GM12891 (cell line): ENCODE results near the gene LIPC. TPM values are rescaled to one million over a fixed set of nuclear protein-coding genes. Genes with fewer than 3 reads are reported as not detected.

ENCODE experiments used
- DNase-seq: peaks from one replicate; pipeline ENCODE4 v3.0.0; 2011; ENCODE audit warnings: low spot score; ENCODE audit not compliant: insufficient read length
- FAIRE-seq: peaks from 2 replicates; lab custom pipeline; 2011; peaks lifted over from hg19 to GRCh38; lab: Jason Lieb, UNC
- PAX5 ChIP-seq: IDR thresholded peaks from 2 replicates; pipeline ENCODE4 v1.6.1; 2011; ENCODE audit warnings: low read length, moderate library complexity, mild to moderate bottlenecking; ENCODE audit not compliant: insufficient read depth, severe bottlenecking
- POLR2A ChIP-seq: IDR thresholded peaks from 2 replicates; pipeline ENCODE4 v1.6.1; 2011; ENCODE audit warnings: low read depth, low read length, control low read depth
- POLR2AphosphoS5 ChIP-seq: IDR thresholded peaks from 2 replicates; pipeline ENCODE4 v1.6.1; 2011; ENCODE audit warnings: low read depth, low read length, control low read depth
- POU2F2 ChIP-seq: IDR thresholded peaks from 2 replicates; pipeline ENCODE4 v1.6.1; 2011; ENCODE audit warnings: low read depth, mild to moderate bottlenecking, control low read depth, low read length, moderate library complexity
- SPI1 ChIP-seq: IDR thresholded peaks from 2 replicates; pipeline ENCODE4 v1.6.1; 2011; ENCODE audit warnings: low read depth, low read length, control low read depth
- TAF1 ChIP-seq: IDR thresholded peaks from 2 replicates; pipeline ENCODE4 v1.6.1; 2011; ENCODE audit warnings: low read depth, low read length, control low read depth
- polyA plus RNA-seq: library from polyadenylated mRNA; unstranded; fragments of >200 nt; gene quantifications from one replicate; pipeline ENCODE4 v1.2.1, GENCODE V29; 2012; ENCODE audit warnings: low read depth, missing spikeins, inconsistent platforms; ENCODE audit not compliant: missing spikeins

LIPC gene
- polyA plus RNA-seq = 0.12 TPM

DNA sequence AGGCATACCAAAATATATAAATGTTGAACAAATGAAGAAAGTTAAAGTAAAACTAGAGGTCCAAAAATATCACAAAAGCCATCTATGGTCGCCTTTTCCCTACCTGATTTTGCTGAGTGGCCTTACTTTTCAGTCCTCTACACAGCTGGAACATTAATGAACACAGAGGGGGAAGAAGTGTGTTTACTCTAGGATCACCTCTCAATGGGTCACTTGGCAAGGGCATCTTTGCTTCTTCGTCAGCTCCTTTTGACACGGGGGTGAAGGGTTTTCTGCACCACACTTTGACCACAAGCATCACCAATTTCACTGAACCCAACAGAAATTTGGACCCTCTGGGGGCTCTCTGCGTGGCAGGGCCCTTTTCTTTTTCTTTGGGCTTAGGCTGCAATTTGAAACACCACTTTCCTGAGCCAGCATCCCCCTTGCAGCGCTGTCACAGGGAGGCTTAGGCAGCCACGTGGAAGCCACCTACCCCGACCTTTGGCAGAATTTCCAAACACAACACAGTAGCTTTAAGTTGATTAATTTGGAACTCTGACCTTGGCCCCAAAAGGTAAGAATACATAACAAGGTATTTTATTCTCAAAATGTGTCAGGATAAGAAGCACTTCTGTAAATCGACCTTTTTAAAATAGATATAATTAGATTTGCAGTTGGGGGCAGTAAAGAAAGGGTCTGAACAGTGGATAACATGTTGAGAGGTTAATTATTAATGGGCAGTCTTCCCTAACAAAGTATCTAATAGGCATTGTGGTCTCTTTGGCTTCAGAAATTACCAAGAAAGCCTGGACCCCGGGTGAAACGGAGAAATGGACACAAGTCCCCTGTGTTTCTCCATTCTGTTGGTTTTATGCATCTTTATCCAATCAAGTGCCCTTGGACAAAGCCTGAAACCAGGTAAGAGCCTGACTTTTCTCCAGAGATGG is at the start of gene LIPC:
TSS of gene LIPC (plus strand) at position 771 of the 929 bp plus-strand sequence. CDS start at position 813, 42 bp downstream.
- TF ChIP-seq TAF1 = no peak
- no peak for TF ChIP-seq POLR2AphosphoS5
- TF ChIP-seq POLR2A = no peak
- TF ChIP-seq POU2F2 = no peak
- TF ChIP-seq PAX5 = no peak
- TF ChIP-seq SPI1 = no peak
- DNase-seq (no peak), FAIRE-seq (no peak)

DNA sequence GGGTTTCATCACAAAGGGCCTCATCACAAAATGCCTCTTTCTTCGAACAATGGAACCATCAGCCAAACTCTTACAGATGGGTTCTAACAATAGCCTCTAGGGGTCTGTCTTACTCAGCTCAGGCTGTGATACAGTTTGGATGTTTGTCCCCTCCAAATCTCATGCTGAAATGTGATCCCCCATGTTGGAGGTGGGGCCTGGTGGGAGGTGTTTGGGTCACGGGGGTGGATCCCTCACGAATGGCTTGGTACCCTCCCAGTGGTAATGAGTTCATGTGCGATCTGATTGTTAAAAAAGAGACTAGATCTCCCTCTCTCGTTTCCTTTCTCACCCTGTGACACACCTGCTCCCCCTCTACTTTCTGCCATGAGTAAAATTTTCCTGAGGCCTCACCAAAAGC is 47.9 kb upstream of the LIPC start:
- DNase-seq = no peak
- TF ChIP-seq POU2F2 = no peak
- no peak for TF ChIP-seq PAX5
- no peak for FAIRE-seq

- no peak for FAIRE-seq
- TF ChIP-seq POU2F2 = no peak
- no peak for TF ChIP-seq SPI1
- no peak for TF ChIP-seq POLR2AphosphoS5
- TF ChIP-seq PAX5 = no peak
- no peak for TF ChIP-seq TAF1
- TF ChIP-seq POLR2A = no peak
- no peak for DNase-seq
These were observed 47.1 kb upstream of the LIPC start for GRCh38 chr15:58384667-58385066.

DNA sequence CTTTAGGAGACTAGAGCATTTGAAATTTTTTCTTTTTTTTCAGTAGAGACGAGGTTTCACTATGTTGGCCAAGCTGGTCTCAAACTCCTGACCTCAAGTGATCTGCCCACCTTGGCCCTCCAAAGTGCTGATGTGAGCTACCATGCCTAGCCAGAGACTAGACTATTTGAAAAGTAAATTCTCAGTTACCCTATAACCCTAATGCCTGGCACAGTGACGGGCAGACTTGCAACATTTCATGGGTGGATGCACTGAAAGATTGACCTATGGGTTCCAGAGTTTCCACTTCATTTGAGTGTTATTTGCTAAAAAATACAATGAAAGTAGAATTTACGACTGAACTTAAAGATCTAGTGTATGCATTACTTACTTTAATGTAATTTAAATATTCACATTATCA is 45.7 kb upstream of the LIPC start:
- no peak for FAIRE-seq
- no peak for DNase-seq
- TF ChIP-seq POLR2A = no peak
- TF ChIP-seq SPI1 = no peak
- TF ChIP-seq POU2F2 = no peak
- no peak for TF ChIP-seq POLR2AphosphoS5
- no peak for TF ChIP-seq PAX5
- no peak for TF ChIP-seq TAF1

GRCh38 chr15:58386641-58387040 is 45.1 kb upstream of the LIPC start:
- TF ChIP-seq TAF1 = no peak
- TF ChIP-seq POLR2A = no peak
- TF ChIP-seq PAX5 = no peak
- no peak for TF ChIP-seq POU2F2
- no peak for TF ChIP-seq SPI1
- no peak for TF ChIP-seq POLR2AphosphoS5
- no peak for FAIRE-seq

GRCh38 chr15:58387130-58387529 is 44.7 kb upstream of the LIPC start:
- TF ChIP-seq PAX5 (no peak), TAF1 (no peak), SPI1 (no peak), POU2F2 (no peak), POLR2AphosphoS5 (no peak), POLR2A (no peak)
- no peak for DNase-seq
- FAIRE-seq = no peak

More at GRCh38 chr15:58386641-58387040, 45.1 kb upstream of the LIPC start:
- DNase-seq = no peak

DNA sequence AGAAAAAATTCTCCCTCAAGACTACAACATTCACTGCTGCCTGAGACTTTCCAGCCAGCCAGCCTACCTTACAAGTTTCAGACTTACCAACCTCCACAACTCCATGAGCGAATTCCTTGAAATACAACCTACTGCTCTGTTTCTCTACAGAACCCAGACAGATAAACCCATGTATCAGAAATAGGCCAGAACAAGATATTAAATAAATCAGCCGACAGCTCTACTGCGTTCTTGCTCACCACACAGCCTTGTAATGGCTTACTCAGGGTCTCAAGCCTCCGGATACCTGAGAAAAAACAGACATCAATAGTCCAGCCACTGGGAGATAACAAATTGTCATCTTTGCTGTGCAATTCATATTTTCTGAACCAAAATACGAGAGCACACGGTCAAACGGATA is 43.6 kb upstream of the LIPC start:
- no peak for FAIRE-seq
- no peak for DNase-seq
- no peak for TF ChIP-seq SPI1

GRCh38 chr15:58390118-58390517 is 41.7 kb upstream of the LIPC start:
- FAIRE-seq = no peak
- DNase-seq = no peak
- TF ChIP-seq SPI1 = no peak
- TF ChIP-seq POU2F2 = no peak
- TF ChIP-seq POLR2A = no peak
- TF ChIP-seq POLR2AphosphoS5 = no peak
- no peak for TF ChIP-seq PAX5
- no peak for TF ChIP-seq TAF1

GRCh38 chr15:58390655-58391054 is 41.1 kb upstream of the LIPC start:
- TF ChIP-seq POLR2AphosphoS5 (no peak), POU2F2 (no peak), TAF1 (no peak), POLR2A (no peak), SPI1 (no peak), PAX5 (no peak)
- DNase-seq = no peak
- no peak for FAIRE-seq

DNA sequence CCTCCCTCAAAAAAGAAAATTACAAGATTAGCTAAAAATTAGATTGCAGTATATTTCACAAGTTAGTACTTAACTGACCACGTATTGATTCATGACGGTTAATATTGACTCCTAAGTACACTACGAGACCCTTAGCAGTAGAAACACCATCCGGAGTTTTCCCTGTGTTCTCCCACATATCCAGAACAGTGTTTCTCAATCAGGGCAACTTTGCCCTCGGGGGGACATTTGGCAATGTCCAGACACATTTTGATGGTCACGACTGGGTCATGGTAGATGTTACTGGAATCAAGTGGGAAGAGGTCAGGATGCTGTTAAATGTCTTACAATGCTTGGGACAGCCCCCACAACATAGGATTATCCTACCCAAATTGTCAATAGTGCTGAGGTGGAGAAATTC is 40.7 kb upstream of the LIPC start:
- DNase-seq (no peak), FAIRE-seq (no peak)
- TF ChIP-seq POLR2A (no peak), POLR2AphosphoS5 (no peak), PAX5 (no peak), SPI1 (no peak), TAF1 (no peak), POU2F2 (no peak)
